ENCODE results near the gene WNT8A. TPM values are rescaled to one million over a fixed set of nuclear protein-coding genes. Genes with fewer than 3 reads are reported as not detected.
"Not testable (repeated sequence)": the region's sequence is repeated elsewhere in the genome, so short reads cannot be mapped to it uniquely, and the experiment has no call there.

WNT8A gene
- total RNA-seq, 2 donors from 2014 or later, result not detected

DNA sequence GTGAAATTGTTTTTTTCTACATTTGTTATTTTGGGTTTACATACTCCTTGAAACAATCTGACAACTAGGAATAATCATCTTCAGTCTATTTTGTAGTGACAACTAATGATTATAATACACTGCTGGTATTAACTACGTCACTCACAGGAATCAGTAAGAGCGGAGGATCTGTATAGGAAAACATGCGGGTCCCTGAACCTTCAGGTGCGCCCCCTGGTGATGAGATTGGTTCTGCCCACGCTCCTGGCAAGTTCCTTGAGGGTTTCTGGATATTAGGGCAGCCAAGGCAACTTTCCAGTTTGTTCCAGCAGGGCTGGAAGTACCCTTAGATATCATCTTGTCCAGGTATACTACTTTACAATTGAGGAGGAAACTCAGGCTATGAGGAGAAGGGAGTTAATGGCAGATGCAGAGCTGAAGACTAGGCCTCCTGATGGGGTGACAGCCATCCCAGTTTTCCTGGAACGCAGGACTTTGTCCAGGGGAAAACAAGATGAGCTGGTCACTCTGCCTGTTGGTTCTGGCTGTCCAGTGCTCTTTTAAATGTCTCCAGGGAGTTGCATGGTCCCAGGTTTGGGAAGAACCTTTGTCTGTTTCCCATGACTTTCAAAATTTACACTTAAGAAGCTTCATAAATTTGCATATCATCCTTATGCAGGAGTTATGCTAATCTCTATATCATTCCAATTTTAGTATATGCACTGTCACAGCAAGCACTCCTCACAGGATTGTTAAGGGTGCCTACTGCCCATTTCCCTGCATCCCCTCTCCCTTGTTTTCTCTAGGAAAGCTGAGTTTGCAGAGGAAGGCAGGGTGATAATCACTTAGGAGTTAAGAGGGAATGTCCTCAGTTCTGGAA is 14.9 kb upstream of the WNT8A start:
- Histone ChIP-seq H3K27ac (no peak overlapping the region), H3K27me3 (no peaks in the 10 kb centered on the region), H3K4me3 (no peak overlapping the region), H3K36me3 (replicated peaks in 1 of 2; ENCODE audit: insufficient read depth in 1 of 2, low read depth in 2 of 2) (no peaks in the 10 kb centered on the region), H3K4me1 (no peaks in the 10 kb centered on the region), H3K9me3 (no peaks in the 10 kb centered on the region)
- peak; percentile 82 to 92 (median 88) for DNase-seq
- 17 to 20% methylated on average over 6 of the region's 6 CpGs for WGBS, 2 donors
- intact Hi-C loops (cut with DNase I), result no loop called here
- ATAC-seq, result peak; percentile 90
- TF ChIP-seq POLR2A (IDR thresholded peaks at IDR 0.05) (no peak), CTCF (IDR thresholded peaks at IDR 0.05) (peak; percentile 70 to 88 (median 80))

- 86 to 93% methylated on average over 3 to 4 of the region's 32 CpGs for WGBS, 2 donors
- H3K27me3 ChIP-seq; ATAC-seq; intact Hi-C loops (cut with DNase I); H3K27ac ChIP-seq; H3K4me3 ChIP-seq; H3K4me1 ChIP-seq; H3K9me3 ChIP-seq; DNase-seq; H3K36me3 ChIP-seq (replicated peaks in 1 of 2; ENCODE audit: insufficient read depth in 1 of 2, low read depth in 2 of 2): not testable (repeated sequence)
These were observed 13.8 kb upstream of the WNT8A start for GRCh38 chr5:138070026-138070425.

- 26 to 32% methylated on average over 5 of the region's 5 CpGs for WGBS, 2 donors
- peak; percentile 81 for ATAC-seq
- H3K4me1 ChIP-seq, result no peaks in the 10 kb centered on the region
- no peak overlapping the region for H3K27ac ChIP-seq
- TF ChIP-seq POLR2A (IDR thresholded peaks at IDR 0.05), result no peak
- peak; percentile 58 to 76 (median 70) for TF ChIP-seq CTCF (IDR thresholded peaks at IDR 0.05)
- intact Hi-C loops (cut with DNase I), result no loop called here
- H3K27me3 ChIP-seq, result no peaks in the 10 kb centered on the region
- DNase-seq, result peak; percentile 63 to 80 (median 70)
- H3K36me3 ChIP-seq (replicated peaks in 1 of 2; ENCODE audit: insufficient read depth in 1 of 2, low read depth in 2 of 2), result no peaks in the 10 kb centered on the region
- H3K4me3 ChIP-seq, result no peak overlapping the region
- no peaks in the 10 kb centered on the region for H3K9me3 ChIP-seq
These were observed 6.7 kb upstream of the WNT8A start for GRCh38 chr5:138077064-138077696.

DNA sequence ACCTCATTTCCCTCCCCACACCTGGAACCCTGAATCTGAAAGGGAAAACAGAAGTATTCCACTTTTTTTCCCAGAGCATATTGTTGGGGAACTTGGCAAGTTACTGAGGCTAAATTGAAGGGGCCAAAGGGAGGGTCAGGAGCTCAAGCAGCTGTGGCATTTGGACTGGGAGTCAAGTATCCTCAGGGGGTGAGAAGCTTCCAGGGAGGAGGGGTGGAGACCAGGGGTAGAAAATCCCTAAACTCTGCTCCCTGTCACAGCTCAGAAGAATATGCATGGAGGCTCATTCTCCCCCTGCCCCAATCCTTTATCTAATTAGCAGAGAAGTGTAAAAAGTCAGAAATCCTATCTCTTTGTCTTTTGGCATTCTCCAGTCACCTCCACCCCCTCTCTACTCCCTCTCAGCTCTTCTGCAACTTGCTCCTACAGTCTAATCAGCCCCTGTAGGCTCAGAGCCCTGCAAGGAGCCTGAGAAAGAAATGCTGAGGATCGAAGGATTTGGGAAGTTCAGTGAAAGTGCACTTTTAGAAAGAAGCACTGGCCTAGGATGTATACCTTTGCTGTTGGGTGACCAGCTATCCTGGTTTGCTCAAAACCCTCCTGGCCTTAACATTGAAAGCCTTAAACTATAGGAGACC is 5.7 kb upstream of the WNT8A start:
- H3K9me3 ChIP-seq, result no peaks in the 10 kb centered on the region
- H3K27me3 ChIP-seq, result no peaks in the 10 kb centered on the region
- no peak overlapping the region for H3K4me3 ChIP-seq
- no peaks in the 10 kb centered on the region for H3K4me1 ChIP-seq
- WGBS, 2 donors, result 22 to 44% methylated on average over 1 of the region's 1 CpG
- TF ChIP-seq POLR2A (IDR thresholded peaks at IDR 0.05) (no peak), CTCF (IDR thresholded peaks at IDR 0.05) (no peak)
- H3K36me3 ChIP-seq (replicated peaks in 1 of 2; ENCODE audit: insufficient read depth in 1 of 2, low read depth in 2 of 2), result no peaks in the 10 kb centered on the region
- ATAC-seq (no peak), DNase-seq (no peak)
- intact Hi-C loops (cut with DNase I), result no loop called here
- H3K27ac ChIP-seq, result no peak overlapping the region

DNA sequence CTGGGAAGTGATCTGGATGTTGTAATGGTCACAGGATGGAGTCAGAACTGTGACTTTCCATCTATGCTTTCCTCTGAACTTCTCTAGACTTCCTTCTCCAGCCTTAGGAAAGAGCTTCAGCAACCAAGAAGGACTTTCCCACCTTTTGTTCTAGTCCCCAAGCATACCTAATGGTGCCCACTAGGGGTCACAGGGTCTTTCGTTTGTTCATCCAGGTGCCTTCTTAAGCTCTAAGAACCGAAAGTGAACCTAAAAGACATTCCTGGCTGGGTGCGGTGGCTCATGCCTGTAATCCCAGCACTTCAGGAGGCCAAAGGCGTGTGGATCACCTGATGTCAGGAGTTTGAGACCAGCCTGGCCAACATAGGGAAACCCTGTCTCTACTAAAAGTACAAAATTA is 1.8 kb upstream of the WNT8A start:
- Histone ChIP-seq H3K9me3 (no peaks in the 10 kb centered on the region), H3K4me3 (no peak overlapping the region), H3K27ac (no peak overlapping the region), H3K27me3 (no peaks in the 10 kb centered on the region), H3K36me3 (replicated peaks in 1 of 2; ENCODE audit: insufficient read depth in 1 of 2, low read depth in 2 of 2) (no peaks in the 10 kb centered on the region), H3K4me1 (no peaks in the 10 kb centered on the region)
- no peak for TF ChIP-seq POLR2A (IDR thresholded peaks at IDR 0.05)
- TF ChIP-seq CTCF (IDR thresholded peaks at IDR 0.05), result no peak
- DNase-seq (no peak), ATAC-seq (no peak)
- WGBS, 2 donors, result 80 to 82% methylated on average over 4 of the region's 4 CpGs
- intact Hi-C loops (cut with DNase I), result no loop called here
